Fibroblast of villous mesenchyme (primary cell): ENCODE results near the gene MIF. TPM values are rescaled to one million over a fixed set of nuclear protein-coding genes. Genes with fewer than 3 reads are reported as not detected.
A peak's percentile ranks its signal among the peaks of the same experiment; 100 is the strongest.

Experiments used
- DNase-seq: peaks from one replicate; pipeline ENCODE4 v3.0.0-alpha.2; 2010; ENCODE audit warnings: low read depth
- H3K4me3 ChIP-seq: 2 replicates; pipeline ENCODE4 v1.5.1; 2011; ENCODE audit warnings: low read depth, mild to moderate bottlenecking, low read length
- CTCF ChIP-seq: IDR thresholded peaks from 2 replicates; pipeline ENCODE4 v1.5.1; 2012; ENCODE audit warnings: low read depth, mild to moderate bottlenecking, low read length; ENCODE audit not compliant: insufficient read depth
- total RNA-seq: library from RNA; depleted of rRNA; stranded (reverse); fragments of >200 nt; gene quantifications from 2 replicates; pipeline ENCODE4 v1.2.3, GENCODE V29; 2012

MIF gene
- total RNA-seq, 1 donor: 133 TPM

- no peak for TF ChIP-seq CTCF
- DNase-seq: no peak
- no peak overlapping the region for H3K4me3 ChIP-seq
Measured at GRCh38 chr22:23882370-23882769, 11.8 kb upstream of the MIF start.

- TF ChIP-seq CTCF: no peak
- no peak for DNase-seq
- no peak overlapping the region for H3K4me3 ChIP-seq
Measured at GRCh38 chr22:23883658-23884057, 10.5 kb upstream of the MIF start.

DNA sequence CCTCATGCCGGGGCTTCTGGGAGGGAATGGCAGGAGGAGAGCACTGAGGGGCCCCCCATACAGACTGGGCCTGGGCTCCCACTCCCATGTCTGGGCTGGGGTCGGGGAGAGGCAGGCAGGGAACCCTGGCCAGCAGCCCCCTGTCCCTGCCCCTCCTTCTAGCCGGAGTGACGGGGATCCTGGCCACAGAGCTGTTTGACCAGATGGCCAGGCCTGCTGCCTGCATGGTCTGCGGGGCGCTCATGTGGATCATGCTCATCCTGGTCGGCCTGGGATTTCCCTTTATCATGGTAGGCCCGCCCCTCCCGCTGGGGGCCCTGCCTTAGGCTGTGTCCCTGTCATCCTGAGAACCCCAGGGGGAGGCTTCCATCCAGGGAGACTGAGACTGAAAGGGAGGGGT, 10.0 kb upstream of the MIF start:
- H3K4me3 ChIP-seq: no peak overlapping the region
- no peak for DNase-seq
- TF ChIP-seq CTCF: no peak

DNA sequence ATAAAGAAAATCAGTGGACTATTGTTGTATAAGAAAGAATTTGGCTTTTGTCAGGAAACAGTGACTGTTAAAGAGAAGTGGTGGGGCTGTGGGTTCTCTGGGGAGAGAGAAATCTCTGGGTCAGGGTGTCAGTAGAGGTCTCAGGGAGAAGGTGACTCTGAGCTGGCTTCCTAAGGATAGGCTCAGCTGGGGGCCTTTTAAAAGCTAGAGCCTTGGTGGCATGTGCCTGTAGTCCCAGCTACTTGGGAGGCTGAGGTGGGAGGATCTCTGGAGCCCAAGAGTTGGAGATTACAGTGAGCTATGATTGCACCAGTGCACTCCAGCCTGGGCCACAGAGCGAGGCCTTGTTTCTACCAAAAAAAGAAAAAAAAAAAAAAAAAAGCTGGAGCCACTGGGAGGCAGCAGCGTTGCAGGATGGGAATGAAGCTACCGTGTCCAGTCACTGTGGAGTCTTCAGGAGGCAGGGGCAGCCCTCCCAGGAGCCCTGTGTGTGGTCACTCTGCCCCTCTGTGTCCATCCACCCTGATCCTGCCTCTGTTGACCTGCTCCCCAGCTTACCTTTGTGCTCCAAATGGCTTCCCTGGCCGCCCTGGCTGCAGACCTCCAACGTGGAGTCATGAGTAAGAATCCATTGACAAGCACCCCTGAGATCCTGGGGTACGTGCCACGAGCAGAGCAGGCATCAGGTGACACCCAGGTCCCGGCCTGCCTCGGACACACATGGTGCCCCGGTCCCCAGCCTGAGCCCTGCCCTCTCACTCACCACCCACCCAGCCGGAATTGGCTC, 5.4 kb upstream of the MIF start:
- peak; percentile 30 for TF ChIP-seq CTCF
- H3K4me3 ChIP-seq: no peak overlapping the region
- peak; percentile 28 for DNase-seq

DNA sequence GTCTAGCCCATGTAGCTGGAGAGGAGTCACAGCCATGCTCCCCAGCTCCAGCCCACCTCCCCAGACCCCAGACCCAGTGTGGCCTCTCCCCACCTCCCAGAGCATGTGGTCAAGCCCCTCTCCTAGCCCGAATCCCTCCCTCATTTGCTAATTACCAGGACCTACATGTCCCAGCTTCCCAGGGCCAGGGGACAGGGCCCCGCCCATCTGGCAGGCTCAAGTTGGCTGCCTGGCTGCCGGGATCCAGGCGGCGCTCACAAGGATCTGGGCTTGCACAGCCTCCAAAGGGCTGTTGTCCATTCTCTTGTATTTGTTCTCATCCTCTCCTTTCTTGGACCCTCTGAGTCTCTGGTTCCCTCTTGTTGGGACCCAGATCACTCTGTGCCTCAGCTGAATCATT, 4.6 kb upstream of the MIF start:
- no peak for DNase-seq
- H3K4me3 ChIP-seq: no peak overlapping the region
- TF ChIP-seq CTCF: no peak

GRCh38 chr22:23891726-23892125, 2.5 kb upstream of the MIF start:
- no peak for TF ChIP-seq CTCF
- no peak for DNase-seq
- H3K4me3 ChIP-seq: no peak overlapping the region

DNA sequence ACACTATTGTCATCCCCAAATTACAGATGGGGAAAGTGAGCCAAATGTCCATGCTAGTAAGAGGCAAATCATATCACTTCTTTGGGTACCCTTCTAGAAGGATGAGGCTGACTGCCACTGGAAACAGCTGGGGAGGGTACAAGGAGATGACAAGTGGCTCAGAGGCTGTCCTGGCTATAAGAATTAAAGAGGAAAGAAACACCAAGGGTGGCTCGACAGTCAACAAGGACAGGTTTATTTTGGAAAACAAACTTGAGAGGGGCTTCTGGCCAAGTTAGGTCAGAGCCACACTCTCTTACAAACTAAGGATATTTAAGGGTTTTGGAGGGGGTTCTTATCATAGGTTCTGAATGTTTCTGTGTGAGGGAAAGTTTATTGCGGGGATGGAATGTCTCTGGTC, 2.1 kb upstream of the MIF start:
- no peak for TF ChIP-seq CTCF
- H3K4me3 ChIP-seq: no peak overlapping the region
- no peak for DNase-seq
